ENCODE data around the gene SEMA3C.

The SEMA3C gene

DNA sequence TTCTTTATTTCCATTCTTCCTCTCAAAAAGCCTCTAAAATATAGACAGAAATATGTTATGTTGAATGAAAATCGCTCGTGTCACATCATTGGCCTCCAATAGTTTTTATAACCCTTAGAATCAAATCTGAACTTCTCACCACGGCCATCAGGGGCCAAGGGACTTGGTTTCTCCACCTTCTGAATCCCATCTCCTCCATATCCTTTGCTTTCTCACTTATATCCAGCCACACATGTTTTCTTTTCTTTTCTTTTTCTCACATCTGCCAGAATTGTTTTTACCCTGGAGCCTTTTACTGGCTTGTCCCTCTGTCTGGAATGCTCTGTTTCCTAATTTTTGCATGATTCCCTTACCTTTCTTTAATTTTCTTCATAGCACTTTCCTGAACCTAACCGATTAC is 184.8 kb downstream of the SEMA3C start:
- no peak for DNase-seq

GRCh38 chr7:80733333-80733915 is 185.4 kb downstream of the SEMA3C start:
- no peak for DNase-seq
- no peak for ATAC-seq

More for the DNA sequence above, 184.8 kb downstream of the SEMA3C start:
- ATAC-seq, result no peak

DNA sequence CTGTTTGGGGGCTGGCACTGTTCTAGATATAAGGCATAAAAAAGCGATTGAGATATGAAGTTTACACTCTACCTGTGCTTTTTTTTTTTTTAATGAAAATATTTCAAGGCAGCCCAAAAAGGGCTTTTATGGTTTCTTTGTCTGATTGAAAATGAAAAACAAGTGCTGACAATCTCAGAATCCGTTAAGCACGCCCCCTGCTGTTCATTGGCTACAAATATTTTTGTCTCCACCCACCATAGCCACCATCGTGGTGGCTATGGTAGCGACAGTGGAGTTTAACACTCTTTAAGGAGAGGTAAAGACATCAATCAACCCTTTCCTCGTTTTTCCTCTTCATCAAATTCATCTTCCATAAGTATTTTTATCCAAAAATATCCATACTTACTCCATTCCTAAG is 186.2 kb downstream of the SEMA3C start:
- DNase-seq, result no peak
- no peak for ATAC-seq

DNA sequence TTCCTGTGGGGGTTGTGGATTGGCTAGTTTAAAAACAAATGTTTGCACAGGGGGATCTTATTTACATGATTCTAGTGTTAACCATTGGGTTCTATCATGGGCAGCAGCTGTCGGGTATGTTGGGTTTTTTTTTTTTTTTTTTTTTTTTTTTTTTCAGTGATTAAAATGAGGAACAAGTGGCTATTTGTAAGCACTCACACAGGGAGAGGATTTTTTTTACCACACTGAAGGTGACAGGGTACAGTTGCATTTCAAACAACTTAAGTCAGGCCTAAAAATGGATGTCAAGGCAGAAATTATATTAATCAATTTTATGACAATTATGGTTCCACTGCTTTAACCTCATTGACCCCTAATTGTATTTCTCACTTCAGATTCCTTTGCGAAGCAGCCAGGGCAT is 187.6 kb downstream of the SEMA3C start:
- no peak for DNase-seq
- ATAC-seq, result no peak

DNA sequence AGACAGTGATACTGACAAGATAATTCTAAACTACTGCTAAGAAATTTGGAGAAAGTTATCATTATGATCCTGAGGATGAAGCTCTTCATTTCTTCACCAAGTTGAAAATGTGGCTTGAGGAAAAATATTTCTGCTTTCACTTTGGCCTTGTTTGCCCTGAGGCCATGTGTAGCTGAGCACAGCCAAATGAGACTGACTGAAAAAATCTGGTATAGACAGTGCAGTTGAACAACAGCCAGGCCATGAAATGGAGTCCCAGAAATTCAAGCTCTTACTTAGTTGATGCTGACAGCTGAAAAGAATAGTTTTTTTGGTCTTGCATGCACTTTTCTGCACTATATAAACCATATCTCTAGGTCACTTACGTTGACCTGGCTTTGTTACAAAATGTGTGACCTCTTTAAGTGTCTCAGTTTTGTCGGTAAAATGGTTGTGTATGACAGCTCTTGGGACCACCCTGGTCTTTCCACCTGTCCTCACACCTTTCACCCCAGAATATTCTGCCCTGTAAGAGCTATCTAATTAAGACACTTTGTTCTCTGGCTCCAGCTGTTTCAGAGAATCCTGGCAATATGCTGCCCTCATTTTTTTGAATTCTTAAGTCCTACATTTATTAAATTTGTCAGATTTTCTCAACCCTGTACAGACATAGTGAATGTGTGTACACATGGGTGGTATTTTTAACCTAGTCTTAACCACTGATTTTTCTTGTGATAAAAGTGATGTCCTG is 189.1 kb downstream of the SEMA3C start:
- DNase-seq (no peak), ATAC-seq (no peak)

GRCh38 chr7:80726666-80727065 is 192.2 kb downstream of the SEMA3C start:
- ATAC-seq, result no peak
- DNase-seq, result no peak

DNA sequence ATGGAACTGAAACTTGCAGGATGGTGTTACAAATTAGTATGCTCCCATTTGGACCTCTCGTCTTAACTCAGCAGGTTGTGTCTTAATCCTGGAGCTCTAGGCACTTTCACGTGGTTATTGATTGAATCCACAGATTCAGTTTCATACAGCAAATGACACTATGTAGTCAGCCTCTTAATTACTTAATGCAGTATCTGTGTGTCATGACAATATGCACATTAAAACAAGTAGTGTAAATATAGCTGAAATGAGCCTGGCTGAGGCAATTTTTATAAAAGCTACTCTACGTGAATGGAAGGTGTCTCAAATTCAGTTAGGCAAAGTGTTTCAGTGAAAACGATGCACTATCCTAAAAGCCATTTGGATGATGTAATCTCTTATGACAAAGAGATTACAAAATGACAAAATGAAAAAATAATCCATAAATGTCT is 193.7 kb downstream of the SEMA3C start:
- ATAC-seq, result no peak
- no peak for DNase-seq

- ATAC-seq, result no peak
- DNase-seq, result no peak
Measured at GRCh38 chr7:80724249-80724871, 194.5 kb downstream of the SEMA3C start.

- no peak for DNase-seq
Measured at GRCh38 chr7:80722616-80723195, 196.1 kb downstream of the SEMA3C start.

GRCh38 chr7:80721883-80722615 is 196.8 kb downstream of the SEMA3C start:
- no peak for DNase-seq
- no peak for ATAC-seq

More at GRCh38 chr7:80722616-80723195, 196.1 kb downstream of the SEMA3C start:
- no peak for ATAC-seq

DNA sequence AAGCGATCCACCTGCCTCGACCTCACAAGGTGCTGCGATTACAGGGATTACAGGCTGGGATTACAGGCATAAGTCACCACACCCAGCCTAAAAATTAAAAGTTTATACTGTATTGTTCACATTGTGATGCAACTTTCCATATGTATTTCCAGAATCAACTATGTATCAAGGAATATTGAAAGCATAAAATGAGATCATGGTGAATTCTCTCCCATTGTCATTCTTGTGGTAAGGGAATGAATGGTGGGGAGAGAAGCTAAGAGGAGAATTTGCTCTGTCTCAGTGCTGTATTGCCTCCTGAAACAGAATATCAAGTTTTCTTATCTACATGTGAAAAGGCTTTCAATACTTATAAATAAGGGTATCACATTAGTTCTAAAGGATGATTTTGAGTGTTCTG is 198.7 kb downstream of the SEMA3C start:
- ATAC-seq (no peak), DNase-seq (no peak)

- ATAC-seq, result no peak
- DNase-seq, result no peak
Measured at GRCh38 chr7:80719261-80719660, 199.6 kb downstream of the SEMA3C start.

DNA sequence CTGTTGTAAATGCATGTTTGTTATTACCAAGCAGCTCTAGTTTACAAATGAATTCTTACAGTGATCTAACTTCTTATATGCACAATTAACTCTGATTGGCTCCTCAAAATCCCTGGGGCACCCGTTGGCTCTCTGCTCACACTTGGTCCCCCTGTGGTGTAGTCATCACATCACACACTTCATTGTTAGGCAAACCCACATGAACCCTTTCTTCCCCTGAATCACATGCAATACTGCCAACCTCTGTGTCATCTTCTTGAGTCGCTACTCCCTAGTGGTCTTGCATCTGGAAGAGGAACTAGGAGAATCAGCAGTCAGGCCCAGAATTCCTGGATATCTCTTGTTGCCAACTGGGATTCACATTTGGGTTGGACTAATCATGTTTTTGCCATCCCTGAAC is 207.3 kb downstream of the SEMA3C start:
- no peak for DNase-seq
- no peak for ATAC-seq

DNA sequence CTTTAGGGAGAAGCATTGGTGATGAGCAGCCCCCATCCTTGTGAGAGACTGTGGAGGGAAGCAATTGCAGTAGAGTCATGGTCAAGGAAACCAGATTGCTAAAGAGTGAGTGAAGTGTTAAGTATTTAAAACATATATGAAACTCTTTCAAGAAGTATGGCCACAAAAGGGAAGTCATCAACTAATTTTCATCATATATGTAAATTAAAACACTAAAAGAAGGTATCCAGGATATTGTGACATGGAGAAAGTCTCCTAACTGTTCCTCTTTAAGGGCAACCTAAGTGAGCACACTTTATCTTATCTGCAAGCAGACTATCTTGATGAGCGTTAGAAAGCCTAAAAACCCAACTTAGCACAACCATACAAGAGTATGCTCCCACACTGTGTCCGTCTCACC is 210.7 kb downstream of the SEMA3C start:
- no peak for DNase-seq
- no peak for ATAC-seq

- no peak for ATAC-seq
- DNase-seq, result no peak
Measured at GRCh38 chr7:80707318-80707717, 211.5 kb downstream of the SEMA3C start.

DNA sequence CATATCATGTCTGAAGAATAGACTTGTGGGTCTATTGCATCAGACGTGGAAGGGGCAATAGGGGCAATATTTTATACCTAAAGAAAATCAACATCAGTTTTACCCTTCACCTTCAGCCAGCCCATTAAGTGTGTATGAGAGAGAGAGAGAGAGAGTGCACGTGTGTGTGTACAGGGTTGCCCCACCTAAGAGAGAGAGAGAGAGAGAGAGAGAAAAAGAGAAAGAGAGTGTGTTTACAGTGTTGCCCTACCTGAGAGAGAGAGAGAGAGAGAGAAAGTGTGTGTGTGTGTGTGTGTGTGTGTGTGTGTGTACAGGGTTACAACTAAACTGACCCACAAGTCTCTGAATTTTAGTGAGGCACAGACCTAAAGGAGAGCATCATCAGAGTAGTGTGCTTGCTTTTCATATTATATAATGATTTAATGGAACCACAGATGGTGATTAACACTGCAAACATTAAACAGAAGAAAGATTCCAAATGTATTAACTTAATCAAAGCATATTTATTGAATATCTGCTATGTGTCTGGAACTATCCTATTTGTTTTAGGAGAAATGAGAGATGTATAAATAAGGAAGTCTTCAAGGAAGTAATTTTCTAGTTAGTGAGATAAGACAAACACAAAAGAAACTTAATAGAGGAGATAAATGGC is 213.6 kb downstream of the SEMA3C start:
- ATAC-seq (no peak), DNase-seq (no peak)

- DNase-seq (no peak), ATAC-seq (no peak)
Measured at GRCh38 chr7:80703272-80703671, 215.6 kb downstream of the SEMA3C start.

DNA sequence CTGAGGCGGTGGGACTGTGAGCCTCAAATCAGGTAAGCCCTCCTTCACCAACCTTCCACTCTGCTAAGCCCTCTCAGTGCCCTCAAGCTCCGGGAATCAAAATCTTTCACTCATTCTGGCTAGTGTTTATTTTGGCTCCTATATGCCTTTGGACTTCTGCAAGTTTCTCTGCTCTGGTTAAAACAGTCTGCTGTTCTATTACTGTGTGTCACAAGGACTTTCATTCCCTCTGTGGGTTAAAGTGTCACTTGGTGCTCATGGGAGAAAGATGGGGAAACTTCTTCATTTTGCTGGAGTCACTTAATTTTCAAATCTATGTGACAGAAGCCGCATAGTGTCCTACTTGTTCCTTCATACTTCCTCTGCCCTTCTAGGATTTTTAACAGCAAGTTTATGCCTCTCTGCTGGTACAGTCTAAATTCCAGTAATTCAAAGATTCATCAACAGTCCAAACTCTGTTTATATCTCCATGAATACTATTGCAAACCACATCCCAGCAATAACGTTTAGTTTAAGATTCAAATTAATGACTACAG is 219.1 kb downstream of the SEMA3C start:
- DNase-seq (no peak), ATAC-seq (no peak)

DNA sequence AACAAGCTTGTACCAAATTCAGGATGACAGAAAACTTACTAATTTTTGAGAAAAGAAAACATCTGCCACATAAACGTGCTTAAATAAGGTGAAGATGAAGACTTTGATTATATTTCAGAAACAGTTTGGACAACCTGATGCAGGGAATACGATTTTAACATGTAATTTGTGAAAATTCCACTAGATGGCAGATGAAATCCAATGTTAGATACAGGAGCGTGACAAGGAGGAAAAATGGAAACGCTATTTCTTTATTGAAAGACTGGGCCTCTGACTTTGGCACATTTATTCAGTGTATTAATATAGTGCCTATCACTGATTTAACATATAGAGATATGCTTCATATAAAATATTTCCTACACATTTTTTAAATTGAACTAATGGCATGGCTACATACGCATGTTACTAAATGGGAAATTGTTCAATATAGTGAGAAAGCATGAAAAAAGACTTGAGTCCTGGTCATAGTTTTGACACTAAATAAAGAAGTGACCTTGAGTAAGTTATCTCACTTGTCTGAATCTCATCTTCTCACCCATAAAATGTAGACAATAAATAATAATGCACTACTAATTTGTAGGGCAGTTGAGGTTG is 219.7 kb downstream of the SEMA3C start:
- DNase-seq (no peak), ATAC-seq (no peak)

All from stimulated activated naive CD8-positive, alpha-beta T cell treated with anti-CD3 and anti-CD28 coated beads, Interleukin-15, Interleukin-2, amounts not matched to agents 100 U/mL and 50 U/mL, for 24 hours (primary cell).